ENCODE data around the gene HS2ST1.
A peak's percentile ranks its signal among the peaks of the same experiment; 100 is the strongest.

DNA sequence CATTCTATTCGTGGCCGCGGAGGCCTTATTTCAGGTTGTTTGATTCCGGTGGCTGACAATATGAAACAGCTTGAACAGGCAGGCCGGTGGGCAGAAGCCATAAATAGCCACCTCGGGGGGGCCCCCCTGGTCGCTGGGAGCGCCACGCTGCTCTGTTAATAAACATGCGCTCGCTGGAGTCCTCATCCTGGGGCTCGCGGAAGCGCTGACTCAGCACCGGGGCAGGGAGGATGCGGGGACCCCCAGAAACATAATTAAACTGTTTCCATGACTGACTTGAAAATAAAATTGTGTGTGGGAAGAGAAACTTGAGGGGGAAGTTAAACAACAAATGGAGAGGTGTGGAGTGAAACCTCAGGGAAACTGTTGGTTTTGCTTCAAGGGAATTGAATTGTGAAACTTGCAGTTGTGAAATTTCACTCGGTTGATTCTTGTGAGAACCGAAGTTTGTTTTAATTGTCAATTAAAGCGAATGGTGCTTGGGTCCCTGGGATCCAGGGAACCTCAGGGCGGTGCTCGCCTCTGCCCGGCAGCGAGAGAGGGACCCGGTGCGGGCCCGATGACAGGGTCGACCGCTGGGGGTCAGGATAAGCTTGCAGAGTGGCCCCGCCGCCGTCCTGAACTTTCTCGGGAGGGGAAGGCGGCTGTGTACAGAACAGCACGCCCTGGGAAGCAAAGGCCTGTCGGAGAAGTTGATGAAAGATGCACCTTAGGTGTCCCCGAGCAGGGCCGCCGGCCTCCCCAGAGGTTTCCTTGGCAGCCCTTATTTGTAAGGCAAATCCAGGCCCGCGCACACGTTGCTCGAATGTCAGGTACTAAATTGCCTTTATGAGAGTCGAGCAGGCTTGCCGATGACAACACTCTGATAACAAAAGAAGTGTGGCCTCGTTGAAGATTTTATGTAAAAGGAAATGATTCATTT is 237.3 kb downstream of the HS2ST1 start:
- TF ChIP-seq, protein P1, sequence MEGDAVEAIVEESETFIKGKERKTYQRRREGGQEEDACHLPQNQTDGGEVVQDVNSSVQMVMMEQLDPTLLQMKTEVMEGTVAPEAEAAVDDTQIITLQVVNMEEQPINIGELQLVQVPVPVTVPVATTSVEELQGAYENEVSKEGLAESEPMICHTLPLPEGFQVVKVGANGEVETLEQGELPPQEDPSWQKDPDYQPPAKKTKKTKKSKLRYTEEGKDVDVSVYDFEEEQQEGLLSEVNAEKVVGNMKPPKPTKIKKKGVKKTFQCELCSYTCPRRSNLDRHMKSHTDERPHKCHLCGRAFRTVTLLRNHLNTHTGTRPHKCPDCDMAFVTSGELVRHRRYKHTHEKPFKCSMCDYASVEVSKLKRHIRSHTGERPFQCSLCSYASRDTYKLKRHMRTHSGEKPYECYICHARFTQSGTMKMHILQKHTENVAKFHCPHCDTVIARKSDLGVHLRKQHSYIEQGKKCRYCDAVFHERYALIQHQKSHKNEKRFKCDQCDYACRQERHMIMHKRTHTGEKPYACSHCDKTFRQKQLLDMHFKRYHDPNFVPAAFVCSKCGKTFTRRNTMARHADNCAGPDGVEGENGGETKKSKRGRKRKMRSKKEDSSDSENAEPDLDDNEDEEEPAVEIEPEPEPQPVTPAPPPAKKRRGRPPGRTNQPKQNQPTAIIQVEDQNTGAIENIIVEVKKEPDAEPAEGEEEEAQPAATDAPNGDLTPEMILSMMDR (IDR thresholded peaks at IDR 0.05), result peak in 1 of 2 donors; percentile 30
- TF ChIP-seq POLR2AphosphoS5 (IDR thresholded peaks at IDR 0.05), result no peak
